ENCODE data around the gene CTNNB1. TPM values are rescaled to one million over a fixed set of nuclear protein-coding genes. Genes with fewer than 3 reads are reported as not detected.

Gene CTNNB1
- total RNA-seq, 1 donor from 2014 or later: 371 TPM

- DNase-seq (ENCODE audit: low spot score in 2 of 2): no peak
- no peaks in the 10 kb centered on the region for H3K4me1 ChIP-seq
- no peak overlapping the region for H3K4me3 ChIP-seq
- no peak for TF ChIP-seq CTCF (IDR thresholded peaks at IDR 0.05)
- H3K27me3 ChIP-seq: no peaks in the 10 kb centered on the region
- no peak overlapping the region for H3K27ac ChIP-seq
- no peaks in the 10 kb centered on the region for H3K9me3 ChIP-seq
- H3K36me3 ChIP-seq: no peaks in the 10 kb centered on the region
- intact Hi-C loops (cut with DNase I): no loop called here
These were observed 36.3 kb upstream of the CTNNB1 start for GRCh38 chr3:41163006-41163405.

DNA sequence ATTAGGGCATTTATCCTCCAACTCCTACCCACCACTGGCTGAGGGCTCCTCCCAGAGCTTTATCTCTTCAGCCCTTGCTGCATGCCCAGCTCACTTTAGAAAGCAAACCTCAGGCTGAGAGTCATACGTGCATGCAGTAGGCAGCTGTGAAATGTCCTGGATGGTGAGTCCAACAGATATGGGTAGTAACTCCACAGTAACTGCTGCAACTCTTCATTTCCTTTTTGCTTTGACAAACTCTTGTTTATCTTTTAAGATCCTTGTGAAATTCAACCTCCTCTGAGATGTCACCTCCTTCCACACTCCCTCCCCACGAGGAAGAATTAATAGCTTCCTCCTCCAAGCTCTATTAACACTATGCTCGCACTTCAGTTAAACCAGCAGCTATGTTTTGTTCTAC, 35.9 kb upstream of the CTNNB1 start:
- Histone ChIP-seq H3K27me3 (no peaks in the 10 kb centered on the region), H3K36me3 (no peaks in the 10 kb centered on the region), H3K4me3 (no peak overlapping the region), H3K4me1 (no peaks in the 10 kb centered on the region), H3K9me3 (no peaks in the 10 kb centered on the region), H3K27ac (no peak overlapping the region)
- no peak for TF ChIP-seq CTCF (IDR thresholded peaks at IDR 0.05)
- intact Hi-C loops (cut with DNase I): no loop called here
- no peak for DNase-seq (ENCODE audit: low spot score in 2 of 2)

DNA sequence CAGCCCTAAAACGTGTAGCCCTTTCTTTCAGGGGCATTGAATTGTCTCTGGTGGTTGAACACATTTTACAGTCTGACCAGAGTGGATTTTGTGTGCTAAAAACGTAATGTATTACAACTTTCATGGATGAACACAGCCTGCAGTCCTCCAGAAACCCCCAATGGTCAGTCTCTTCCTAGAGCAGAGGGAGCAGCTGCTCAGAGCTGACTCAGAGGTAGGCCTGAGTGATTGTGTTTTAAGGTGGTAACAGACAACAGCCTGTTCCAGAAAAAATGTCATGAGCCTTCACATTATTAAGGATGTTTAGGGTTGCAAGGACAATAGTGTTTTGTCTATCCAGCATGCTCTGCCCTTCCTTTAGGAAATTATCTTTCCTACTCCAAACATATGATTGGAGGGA, 34.5 kb upstream of the CTNNB1 start:
- H3K4me3 ChIP-seq: no peak overlapping the region
- intact Hi-C loops (cut with DNase I): no loop called here
- H3K27ac ChIP-seq: no peak overlapping the region
- H3K27me3 ChIP-seq: no peaks in the 10 kb centered on the region
- DNase-seq (ENCODE audit: low spot score in 2 of 2): no peak
- no peak for TF ChIP-seq CTCF (IDR thresholded peaks at IDR 0.05)
- H3K9me3 ChIP-seq: no peaks in the 10 kb centered on the region
- no peaks in the 10 kb centered on the region for H3K36me3 ChIP-seq
- H3K4me1 ChIP-seq: no peaks in the 10 kb centered on the region

GRCh38 chr3:41167722-41168497, 31.4 kb upstream of the CTNNB1 start:
- intact Hi-C loops (cut with DNase I): no loop called here
- no peaks in the 10 kb centered on the region for H3K4me1 ChIP-seq
- no peak overlapping the region for H3K4me3 ChIP-seq
- no peak for TF ChIP-seq CTCF (IDR thresholded peaks at IDR 0.05)
- H3K9me3 ChIP-seq: no peaks in the 10 kb centered on the region
- no peak overlapping the region for H3K27ac ChIP-seq
- no peak for DNase-seq (ENCODE audit: low spot score in 2 of 2)
- H3K36me3 ChIP-seq: no peaks in the 10 kb centered on the region
- H3K27me3 ChIP-seq: no peaks in the 10 kb centered on the region

DNA sequence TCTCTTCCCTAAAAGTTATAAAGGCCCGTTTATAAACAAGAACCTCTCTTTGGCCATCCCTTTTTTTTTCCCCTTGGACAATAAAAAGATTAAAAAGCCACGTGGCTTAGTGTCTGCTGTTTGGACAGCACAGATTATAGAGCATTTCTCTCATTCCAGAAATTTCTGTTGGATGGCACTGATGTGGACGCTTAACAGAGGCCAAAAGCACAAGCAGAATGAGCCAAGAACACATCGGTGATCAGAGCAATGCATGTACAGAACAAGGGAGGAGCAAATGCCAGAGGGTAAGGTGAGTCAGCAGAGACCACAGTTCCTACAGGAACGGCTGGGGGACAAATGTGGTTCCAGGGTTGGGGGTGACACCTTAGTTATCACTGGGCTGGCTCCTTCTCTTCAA, 30.3 kb upstream of the CTNNB1 start:
- no peaks in the 10 kb centered on the region for H3K27me3 ChIP-seq
- no peak overlapping the region for H3K27ac ChIP-seq
- intact Hi-C loops (cut with DNase I): no loop called here
- no peaks in the 10 kb centered on the region for H3K4me1 ChIP-seq
- no peaks in the 10 kb centered on the region for H3K9me3 ChIP-seq
- no peak for TF ChIP-seq CTCF (IDR thresholded peaks at IDR 0.05)
- H3K36me3 ChIP-seq: no peaks in the 10 kb centered on the region
- no peak for DNase-seq (ENCODE audit: low spot score in 2 of 2)
- H3K4me3 ChIP-seq: no peak overlapping the region

Data from ascending aorta (tissue), 2 donors.